K562 (cell line): ENCODE data around the gene USP38.

ENCODE experiments used
- CREB1 ChIP-seq, 2 experiments: sonication (generic) in 1 of 2; formaldehyde crosslinking in 1 of 2; IDR thresholded peaks; 2 replicates each; pipeline versions ENCODE4 v1.6.1 to v1.8.0; 2012 to 2022; ENCODE audit warnings: inconsistent platforms in 1 of 2, mild to moderate bottlenecking in 1 of 2, missing genetic modification reagents in 1 of 2, moderate library complexity in 1 of 2
- CREB3 ChIP-seq: fragments of 450-650 bp; conservative IDR thresholded peaks from 2 replicates; pipeline ENCODE4 v1.6.1; 2016; ENCODE audit warnings: missing genetic modification characterization, low read depth, mild to moderate bottlenecking, missing compliant biosample characterization, moderate library complexity
- EZH2 ChIP-seq: IDR thresholded peaks from 2 replicates; pipeline ENCODE4 v1.6.1; 2012; ENCODE audit warnings: low read depth, mild to moderate bottlenecking, inconsistent platforms, low read length, borderline replicate concordance
- GTF2B ChIP-seq: IDR thresholded peaks from 2 replicates; pipeline ENCODE4 v1.6.1; 2011; ENCODE audit not compliant: insufficient read length; ENCODE audit errors: extremely low read depth
- HMG20B ChIP-seq: fragments of 250-450 bp; sonication (Bioruptor Pico); IDR thresholded peaks from 2 replicates; pipeline ENCODE4 v1.5.0; 2021; ENCODE audit warnings: mild to moderate bottlenecking
- MAX ChIP-seq: sonication (generic); formaldehyde crosslinking; IDR thresholded peaks from 2 replicates; pipeline ENCODE4 v1.9.0; 2022; ENCODE audit warnings: mild to moderate bottlenecking, missing genetic modification reagents
- NR2F6 ChIP-seq: fragments of 450-650 bp; formaldehyde crosslinking; IDR thresholded peaks from 2 replicates; pipeline ENCODE4 v1.4.0; 2020; ENCODE audit warnings: mild to moderate bottlenecking
- PHF8 ChIP-seq: fragments of 200-600 bp; sonication (generic); IDR thresholded peaks from 2 replicates; pipeline ENCODE4 v1.6.1; 2012; ENCODE audit warnings: mixed run types, mild to moderate bottlenecking, inconsistent platforms, low read length, moderate library complexity, borderline replicate concordance
- POLR2A ChIP-seq: fragments of 450-650 bp; conservative IDR thresholded peaks from 2 replicates; pipeline ENCODE4 v1.6.1; 2016
- SIN3B ChIP-seq: fragments of 450-650 bp; IDR thresholded peaks from 2 replicates; pipeline ENCODE4 v1.6.1; 2017; ENCODE audit warnings: low read depth, mild to moderate bottlenecking, moderate library complexity
- YY1 ChIP-seq, 3 experiments: IDR thresholded peaks; 2 replicates each; pipeline ENCODE4 v1.6.1; 2011; ENCODE audit warnings: low read length in 2 of 3, mild to moderate bottlenecking in 2 of 3, moderate library complexity in 2 of 3, borderline replicate concordance in 1 of 3, control low read depth in 1 of 3, low read depth in 1 of 3; ENCODE audit not compliant: insufficient read depth in 3 of 3, insufficient replicate concordance in 2 of 3, control insufficient read depth in 1 of 3, insufficient read length in 1 of 3; ENCODE audit errors: extremely low read depth in 1 of 3
- ZNF24 ChIP-seq: fragments of 450-650 bp; IDR thresholded peaks from 2 replicates; pipeline ENCODE4 v1.6.1; 2016
- TF ChIP-seq, protein P1 (sequence below): fragments of 450-650 bp; IDR thresholded peaks from 2 replicates; pipeline ENCODE4 v1.6.1; 2017; ENCODE audit warnings: mild to moderate bottlenecking, moderate library complexity
- TF ChIP-seq, protein P2 (sequence below), 3 experiments: IDR thresholded peaks in 2 of 3; conservative IDR thresholded peaks in 1 of 3; 2 replicates each; pipeline ENCODE4 v1.5.1; 2011 to 2012; ENCODE audit warnings: low read length in 3 of 3, mild to moderate bottlenecking in 3 of 3, control low read depth in 2 of 3, improper control_type of control experiment in 1 of 3, inconsistent platforms in 1 of 3, low read depth in 1 of 3, mixed read lengths in 1 of 3, moderate library complexity in 1 of 3; ENCODE audit not compliant: insufficient read depth in 2 of 3

GRCh38 chr4:143186212-143186611, 1.5 kb downstream of the USP38 start:
- TF ChIP-seq CREB3 (tag) (no peak), EZH2 (no peak), NR2F6 (no peak), HMG20B (no peak), SIN3B (no peak), CREB1 (IDR thresholded peaks at IDR 0.05) (no peak), CREB1 (CRISPR knock-in tag; IDR thresholded peaks at IDR 0.05) (no peak), POLR2A (no peak), ZNF24 (no peak), YY1 (IDR thresholded peaks at IDR 0.05; ENCODE audit: borderline replicate concordance in 1 of 3, control insufficient read depth in 1 of 3, extremely low read depth in 1 of 3, insufficient read depth in 3 of 3, insufficient read length in 1 of 3, insufficient replicate concordance in 2 of 3, low read depth in 1 of 3, low read length in 2 of 3) (no peak), PHF8 (no peak), MAX (CRISPR knock-in tag) (no peak), GTF2B (no peak)
- TF ChIP-seq, protein P1, sequence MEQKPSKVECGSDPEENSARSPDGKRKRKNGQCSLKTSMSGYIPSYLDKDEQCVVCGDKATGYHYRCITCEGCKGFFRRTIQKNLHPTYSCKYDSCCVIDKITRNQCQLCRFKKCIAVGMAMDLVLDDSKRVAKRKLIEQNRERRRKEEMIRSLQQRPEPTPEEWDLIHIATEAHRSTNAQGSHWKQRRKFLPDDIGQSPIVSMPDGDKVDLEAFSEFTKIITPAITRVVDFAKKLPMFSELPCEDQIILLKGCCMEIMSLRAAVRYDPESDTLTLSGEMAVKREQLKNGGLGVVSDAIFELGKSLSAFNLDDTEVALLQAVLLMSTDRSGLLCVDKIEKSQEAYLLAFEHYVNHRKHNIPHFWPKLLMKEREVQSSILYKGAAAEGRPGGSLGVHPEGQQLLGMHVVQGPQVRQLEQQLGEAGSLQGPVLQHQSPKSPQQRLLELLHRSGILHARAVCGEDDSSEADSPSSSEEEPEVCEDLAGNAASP, result no peak
- TF ChIP-seq, protein P2, sequence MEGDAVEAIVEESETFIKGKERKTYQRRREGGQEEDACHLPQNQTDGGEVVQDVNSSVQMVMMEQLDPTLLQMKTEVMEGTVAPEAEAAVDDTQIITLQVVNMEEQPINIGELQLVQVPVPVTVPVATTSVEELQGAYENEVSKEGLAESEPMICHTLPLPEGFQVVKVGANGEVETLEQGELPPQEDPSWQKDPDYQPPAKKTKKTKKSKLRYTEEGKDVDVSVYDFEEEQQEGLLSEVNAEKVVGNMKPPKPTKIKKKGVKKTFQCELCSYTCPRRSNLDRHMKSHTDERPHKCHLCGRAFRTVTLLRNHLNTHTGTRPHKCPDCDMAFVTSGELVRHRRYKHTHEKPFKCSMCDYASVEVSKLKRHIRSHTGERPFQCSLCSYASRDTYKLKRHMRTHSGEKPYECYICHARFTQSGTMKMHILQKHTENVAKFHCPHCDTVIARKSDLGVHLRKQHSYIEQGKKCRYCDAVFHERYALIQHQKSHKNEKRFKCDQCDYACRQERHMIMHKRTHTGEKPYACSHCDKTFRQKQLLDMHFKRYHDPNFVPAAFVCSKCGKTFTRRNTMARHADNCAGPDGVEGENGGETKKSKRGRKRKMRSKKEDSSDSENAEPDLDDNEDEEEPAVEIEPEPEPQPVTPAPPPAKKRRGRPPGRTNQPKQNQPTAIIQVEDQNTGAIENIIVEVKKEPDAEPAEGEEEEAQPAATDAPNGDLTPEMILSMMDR (IDR thresholded peaks at IDR 0.05 in 2 of 3, conservative IDR thresholded peaks at IDR 0.05 in 1 of 3; ENCODE audit: insufficient read depth in 2 of 3, low read depth in 1 of 3, low read length in 3 of 3), result no peak
